GM19035 (cell line): ENCODE data around the gene MICOS13.

ENCODE experiments used
- ATAC-seq: cut with Tn5 transposase; IDR thresholded peaks from one replicate; pipeline ENCODE4 v1.9.1; 2021; ENCODE audit not compliant: unreplicated experiment

Gene MICOS13

DNA sequence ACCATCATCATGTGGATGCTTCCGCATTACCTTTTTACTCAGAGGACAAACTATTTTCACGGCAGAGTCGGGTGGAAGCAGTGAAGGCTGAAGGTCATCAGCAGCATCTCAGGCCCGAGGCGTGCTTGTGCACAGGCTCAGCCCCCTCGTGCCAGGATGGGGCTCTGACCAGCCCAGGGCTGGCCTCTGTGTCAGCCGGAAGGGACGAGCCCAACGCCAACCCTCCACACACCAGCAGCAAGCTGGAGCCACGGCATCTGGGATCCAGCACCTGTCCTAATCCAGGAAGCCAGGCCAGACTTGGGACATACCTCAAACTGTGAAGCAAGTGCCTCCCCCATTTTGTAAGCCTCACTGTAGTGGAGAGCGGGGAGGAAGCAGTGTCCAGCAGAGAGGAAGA is 11.1 kb downstream of the MICOS13 start:
- ATAC-seq, result no peak

- no peak for ATAC-seq
These were observed 12.5 kb downstream of the MICOS13 start for GRCh38 chr19:5667751-5668271.

GRCh38 chr19:5666921-5667610 is 13.2 kb downstream of the MICOS13 start:
- no peak for ATAC-seq

GRCh38 chr19:5665781-5666513 is 14.4 kb downstream of the MICOS13 start:
- no peak for ATAC-seq

GRCh38 chr19:5664515-5664914 is 15.8 kb downstream of the MICOS13 start:
- no peak for ATAC-seq

- no peak for ATAC-seq
These were observed 16.4 kb downstream of the MICOS13 start for GRCh38 chr19:5663904-5664303.

DNA sequence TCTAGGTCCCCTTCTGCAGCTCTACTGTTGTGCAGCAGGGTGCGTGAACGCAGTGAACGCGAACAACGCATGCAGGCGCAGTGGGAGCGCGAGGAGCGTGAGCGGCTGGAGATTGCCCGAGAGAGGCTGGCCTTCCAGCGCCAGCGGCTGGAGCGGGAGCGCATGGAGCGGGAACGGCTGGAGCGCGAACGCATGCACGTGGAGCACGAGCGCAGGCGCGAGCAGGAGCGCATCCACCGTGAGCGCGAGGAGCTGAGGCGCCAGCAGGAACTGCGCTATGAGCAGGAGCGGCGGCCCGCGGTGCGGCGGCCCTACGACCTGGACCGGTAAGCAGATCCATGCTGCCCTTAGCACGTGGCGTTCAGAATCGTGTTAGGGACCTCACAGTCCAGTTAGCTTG is 18.8 kb downstream of the MICOS13 start:
- ATAC-seq, result no peak

DNA sequence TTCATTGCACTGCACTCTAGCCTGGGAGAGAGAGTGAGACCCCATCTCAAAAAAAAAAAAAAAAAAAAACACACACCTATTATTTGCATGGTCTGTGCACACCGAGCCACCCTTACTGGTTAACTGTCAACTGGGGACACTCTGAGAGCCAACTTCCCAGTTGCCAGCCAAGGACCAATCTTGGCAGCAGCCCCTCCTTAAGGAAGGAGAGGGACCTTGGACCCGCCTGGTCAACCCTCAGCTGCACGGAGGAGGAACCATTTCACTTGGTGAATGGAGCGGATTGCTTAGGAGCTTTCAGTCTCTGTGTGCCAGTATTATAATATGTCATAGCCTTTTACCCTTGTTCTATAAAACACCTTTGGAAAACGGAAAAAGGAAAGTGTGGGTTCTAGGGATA is 24.9 kb downstream of the MICOS13 start:
- no peak for ATAC-seq

DNA sequence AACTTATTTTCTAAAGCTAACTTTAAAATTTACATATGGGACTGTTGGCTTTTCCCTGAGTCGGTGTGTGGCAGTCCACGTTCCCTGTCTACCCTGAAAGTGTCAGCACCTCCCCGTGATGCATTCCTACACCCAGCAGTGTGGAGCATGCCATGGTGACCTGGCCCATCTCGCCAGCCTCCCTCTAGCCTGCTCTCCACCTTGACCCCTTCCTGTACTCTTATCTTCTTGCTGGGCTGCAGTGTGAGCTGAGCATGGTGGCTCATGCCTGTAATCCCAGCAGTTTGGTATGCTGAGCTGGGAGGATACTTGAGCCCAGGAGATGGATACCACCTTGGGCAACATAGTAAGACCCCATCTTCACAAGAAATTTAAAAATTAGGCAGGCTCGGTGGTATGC is 25.4 kb downstream of the MICOS13 start:
- ATAC-seq, result no peak

GRCh38 chr19:5652261-5652660 is 28.1 kb downstream of the MICOS13 start:
- no peak for ATAC-seq

DNA sequence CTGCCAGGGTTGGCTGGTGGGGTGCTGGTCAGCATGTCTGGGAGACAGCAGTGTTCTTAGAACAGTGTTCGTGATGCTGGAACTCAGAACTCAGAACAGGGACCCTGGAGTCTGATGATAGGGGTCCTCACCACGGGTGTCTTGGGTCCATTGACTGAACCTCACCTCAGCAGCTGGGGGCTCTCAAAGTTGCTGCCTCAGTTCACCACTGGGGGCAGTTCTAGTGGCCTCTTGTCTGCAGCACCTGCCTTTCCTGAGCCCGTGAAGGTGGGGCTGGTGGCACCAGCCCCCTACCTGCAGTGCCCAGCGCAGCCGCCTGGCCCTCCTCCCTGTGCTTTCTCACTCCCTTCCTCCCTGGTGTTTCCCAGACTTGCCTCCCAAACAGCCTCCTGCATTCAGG is 29.0 kb downstream of the MICOS13 start:
- ATAC-seq, result no peak

GRCh38 chr19:5648464-5648863 is 31.9 kb downstream of the MICOS13 start:
- no peak for ATAC-seq

GRCh38 chr19:5646703-5647102 is 33.6 kb downstream of the MICOS13 start:
- ATAC-seq, result no peak

DNA sequence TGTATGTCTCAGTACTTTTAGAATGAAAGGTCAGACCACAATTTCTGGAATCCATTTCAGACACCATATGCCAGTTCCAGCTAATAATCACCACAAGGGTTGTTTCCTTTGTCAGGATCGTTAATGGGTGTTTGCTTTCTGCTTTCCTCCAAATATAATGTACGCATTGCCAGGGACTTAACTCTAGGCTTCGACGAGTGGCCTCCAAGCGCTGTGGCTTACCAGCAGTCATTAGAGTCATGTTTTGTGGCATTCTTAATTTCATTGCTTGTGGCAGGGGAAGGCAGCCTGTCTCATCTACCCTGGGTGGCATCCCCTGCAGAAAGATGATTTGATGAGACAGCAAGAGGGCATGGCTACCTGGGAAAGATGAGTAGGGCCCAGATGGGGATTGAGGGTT is 34.9 kb downstream of the MICOS13 start:
- no peak for ATAC-seq

DNA sequence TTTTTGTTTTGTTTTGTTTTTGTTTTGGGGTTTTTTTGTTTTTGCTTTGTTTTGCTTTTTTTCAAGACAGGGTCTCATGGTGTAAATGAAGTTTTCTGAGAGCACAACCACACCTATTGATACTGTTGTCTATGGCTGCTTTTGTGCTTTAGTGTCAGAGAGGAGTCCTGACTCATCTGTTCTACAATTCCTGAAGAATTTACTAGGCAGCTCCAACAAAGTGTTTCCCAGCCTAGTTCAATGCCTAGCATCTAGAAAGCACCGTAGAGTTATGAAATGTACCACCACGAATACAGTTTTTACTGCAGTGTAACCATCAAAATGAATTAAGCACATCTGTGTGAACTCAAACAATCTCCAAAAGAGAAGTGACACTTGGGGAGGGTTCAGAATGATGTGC is 36.3 kb downstream of the MICOS13 start:
- ATAC-seq, result no peak

GRCh38 chr19:5643060-5643459 is 37.3 kb downstream of the MICOS13 start:
- ATAC-seq, result no peak

DNA sequence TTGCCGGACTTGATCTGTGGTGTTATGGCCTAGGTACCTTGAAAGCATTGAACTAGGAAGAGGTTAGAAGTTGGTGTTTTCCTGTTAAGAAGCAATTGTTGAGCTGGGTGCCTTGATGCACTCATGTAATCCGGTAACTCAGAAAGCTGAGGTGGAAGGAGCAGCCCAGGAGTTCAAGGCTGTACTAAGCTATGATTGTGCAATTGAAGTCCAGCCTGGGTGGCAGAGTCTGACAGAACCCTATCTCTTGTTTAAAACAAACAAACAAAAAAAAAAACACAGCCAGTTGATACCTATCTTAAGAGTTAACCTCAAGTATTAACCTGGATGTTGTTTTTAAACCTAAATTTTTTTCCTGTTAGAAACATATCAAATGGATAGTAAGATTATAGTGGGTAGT is 38.1 kb downstream of the MICOS13 start:
- no peak for ATAC-seq

- ATAC-seq, result no peak
These were observed 39.1 kb downstream of the MICOS13 start for GRCh38 chr19:5641171-5641570.

- ATAC-seq, result no peak
These were observed 42.3 kb downstream of the MICOS13 start for GRCh38 chr19:5637971-5638370.

- no peak for ATAC-seq
These were observed 44.9 kb downstream of the MICOS13 start for GRCh38 chr19:5635427-5635826.

- ATAC-seq, result no peak
These were observed 47.7 kb downstream of the MICOS13 start for GRCh38 chr19:5632657-5633056.

DNA sequence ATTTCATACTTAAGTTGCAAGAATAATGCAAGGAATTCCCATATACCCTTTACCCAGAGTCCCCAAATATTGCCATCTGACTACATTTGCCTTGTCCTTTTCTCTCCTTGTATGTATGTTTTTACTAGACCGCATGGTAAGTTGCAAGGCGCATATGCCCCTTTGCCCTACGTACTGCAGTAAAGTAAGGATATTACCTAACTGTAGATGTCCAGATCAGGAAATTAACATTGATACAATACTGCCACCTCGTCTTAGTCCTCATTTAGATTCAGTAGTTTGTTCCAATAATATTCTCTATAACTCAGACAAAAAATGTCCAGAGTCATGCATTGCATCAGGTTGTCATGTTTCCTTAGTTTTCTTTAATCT is 48.1 kb downstream of the MICOS13 start:
- no peak for ATAC-seq
